ENCODE measurements around the gene PHRF1. TPM values are rescaled to one million over a fixed set of nuclear protein-coding genes. Genes with fewer than 3 reads are reported as not detected.

The PHRF1 gene
- polyA plus RNA-seq, 1 of the 3 experiments (the other 2 are of a cell fraction): 22.7 TPM

DNA sequence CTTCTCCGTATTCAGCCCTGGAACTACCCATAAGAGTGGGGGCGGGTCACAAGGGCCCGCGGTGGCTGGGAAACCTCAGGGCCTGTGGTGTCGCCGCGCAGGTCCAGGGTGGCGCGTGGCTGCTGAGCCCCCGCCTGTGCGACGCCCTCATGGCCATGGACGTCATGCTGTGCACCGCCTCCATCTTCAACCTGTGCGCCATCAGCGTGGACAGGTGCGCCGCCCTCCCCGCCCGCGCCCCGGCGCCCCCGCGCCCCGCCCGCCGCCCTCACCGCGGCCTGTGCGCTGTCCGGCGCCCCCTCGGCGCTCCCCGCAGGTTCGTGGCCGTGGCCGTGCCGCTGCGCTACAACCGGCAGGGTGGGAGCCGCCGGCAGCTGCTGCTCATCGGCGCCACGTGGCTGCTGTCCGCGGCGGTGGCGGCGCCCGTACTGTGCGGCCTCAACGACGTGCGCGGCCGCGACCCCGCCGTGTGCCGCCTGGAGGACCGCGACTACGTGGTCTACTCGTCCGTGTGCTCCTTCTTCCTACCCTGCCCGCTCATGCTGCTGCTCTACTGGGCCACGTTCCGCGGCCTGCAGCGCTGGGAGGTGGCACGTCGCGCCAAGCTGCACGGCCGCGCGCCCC, 63.2 kb downstream of the PHRF1 start:
- H3K9me3 ChIP-seq: no peaks in the 10 kb centered on the region
- ChIA-PET CTCF (no interaction called here), POLR2A (no interaction called here)
- WGBS (ENCODE audit: low lambda C conversion rate): 89% methylated on average over 28 of the region's 80 CpGs
- H4K20me1 ChIP-seq (ENCODE audit: insufficient read depth): peaks cover 7% of the 10 kb centered on the region; the same call in 1 of the 2 replicates
- H3K9ac ChIP-seq: no peak overlapping the region
- no peak overlapping the region for H3K4me2 ChIP-seq
- H2AFZ ChIP-seq (ENCODE audit: low read depth): no peak overlapping the region
- no peak overlapping the region for H3K4me3 ChIP-seq (ENCODE audit: low read depth in 2 of 2, low read length in 1 of 2)
- TF ChIP-seq SMC3 (IDR thresholded peaks at IDR 0.05; ENCODE audit: low read depth, low read length) (no peak), RCOR1 (IDR thresholded peaks at IDR 0.05; ENCODE audit: low read length) (no peak), POLR2AphosphoS5 (IDR thresholded peaks at IDR 0.05; ENCODE audit: low read depth, low read length) (no peak), RXRA (IDR thresholded peaks at IDR 0.05; ENCODE audit: borderline replicate concordance, low read depth) (no peak), SIN3A (IDR thresholded peaks at IDR 0.05; ENCODE audit: borderline replicate concordance, low read depth, low read length) (no peak), GABPA (IDR thresholded peaks at IDR 0.05; ENCODE audit: low read depth) (no peak), ELF1 (IDR thresholded peaks at IDR 0.05) (no peak), FOXJ3 (CRISPR knock-in tag; IDR thresholded peaks at IDR 0.05) (no peak), CHD2 (IDR thresholded peaks at IDR 0.05; ENCODE audit: low read length, partially characterized antibody) (no peak), TAF1 (IDR thresholded peaks at IDR 0.05; ENCODE audit: borderline replicate concordance, low read depth, low read length) (no peak), YY1 (IDR thresholded peaks at IDR 0.05; ENCODE audit: low read depth) (no peak), NRF1 (IDR thresholded peaks at IDR 0.05; ENCODE audit: low read depth, low read length) (no peak), TCF12 (IDR thresholded peaks at IDR 0.05) (no peak), FOXM1 (IDR thresholded peaks at IDR 0.05; ENCODE audit: low read depth) (no peak), TEAD4 (IDR thresholded peaks at IDR 0.05; ENCODE audit: borderline replicate concordance, insufficient read depth) (no peak)
- TF ChIP-seq, protein P1, sequence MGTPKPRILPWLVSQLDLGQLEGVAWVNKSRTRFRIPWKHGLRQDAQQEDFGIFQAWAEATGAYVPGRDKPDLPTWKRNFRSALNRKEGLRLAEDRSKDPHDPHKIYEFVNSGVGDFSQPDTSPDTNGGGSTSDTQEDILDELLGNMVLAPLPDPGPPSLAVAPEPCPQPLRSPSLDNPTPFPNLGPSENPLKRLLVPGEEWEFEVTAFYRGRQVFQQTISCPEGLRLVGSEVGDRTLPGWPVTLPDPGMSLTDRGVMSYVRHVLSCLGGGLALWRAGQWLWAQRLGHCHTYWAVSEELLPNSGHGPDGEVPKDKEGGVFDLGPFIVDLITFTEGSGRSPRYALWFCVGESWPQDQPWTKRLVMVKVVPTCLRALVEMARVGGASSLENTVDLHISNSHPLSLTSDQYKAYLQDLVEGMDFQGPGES (IDR thresholded peaks at IDR 0.05; ENCODE audit: low read depth, low read length): no peak
- TF ChIP-seq, protein P2, sequence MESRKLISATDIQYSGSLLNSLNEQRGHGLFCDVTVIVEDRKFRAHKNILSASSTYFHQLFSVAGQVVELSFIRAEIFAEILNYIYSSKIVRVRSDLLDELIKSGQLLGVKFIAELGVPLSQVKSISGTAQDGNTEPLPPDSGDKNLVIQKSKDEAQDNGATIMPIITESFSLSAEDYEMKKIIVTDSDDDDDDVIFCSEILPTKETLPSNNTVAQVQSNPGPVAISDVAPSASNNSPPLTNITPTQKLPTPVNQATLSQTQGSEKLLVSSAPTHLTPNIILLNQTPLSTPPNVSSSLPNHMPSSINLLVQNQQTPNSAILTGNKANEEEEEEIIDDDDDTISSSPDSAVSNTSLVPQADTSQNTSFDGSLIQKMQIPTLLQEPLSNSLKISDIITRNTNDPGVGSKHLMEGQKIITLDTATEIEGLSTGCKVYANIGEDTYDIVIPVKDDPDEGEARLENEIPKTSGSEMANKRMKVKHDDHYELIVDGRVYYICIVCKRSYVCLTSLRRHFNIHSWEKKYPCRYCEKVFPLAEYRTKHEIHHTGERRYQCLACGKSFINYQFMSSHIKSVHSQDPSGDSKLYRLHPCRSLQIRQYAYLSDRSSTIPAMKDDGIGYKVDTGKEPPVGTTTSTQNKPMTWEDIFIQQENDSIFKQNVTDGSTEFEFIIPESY (IDR thresholded peaks at IDR 0.05; ENCODE audit: borderline replicate concordance, low read depth): no peak
- TF ChIP-seq, protein P3, sequence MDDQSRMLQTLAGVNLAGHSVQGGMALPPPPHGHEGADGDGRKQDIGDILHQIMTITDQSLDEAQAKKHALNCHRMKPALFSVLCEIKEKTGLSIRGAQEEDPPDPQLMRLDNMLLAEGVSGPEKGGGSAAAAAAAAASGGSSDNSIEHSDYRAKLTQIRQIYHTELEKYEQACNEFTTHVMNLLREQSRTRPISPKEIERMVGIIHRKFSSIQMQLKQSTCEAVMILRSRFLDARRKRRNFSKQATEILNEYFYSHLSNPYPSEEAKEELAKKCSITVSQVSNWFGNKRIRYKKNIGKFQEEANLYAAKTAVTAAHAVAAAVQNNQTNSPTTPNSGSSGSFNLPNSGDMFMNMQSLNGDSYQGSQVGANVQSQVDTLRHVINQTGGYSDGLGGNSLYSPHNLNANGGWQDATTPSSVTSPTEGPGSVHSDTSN (IDR thresholded peaks at IDR 0.05): no peak
- TF ChIP-seq, protein P4, sequence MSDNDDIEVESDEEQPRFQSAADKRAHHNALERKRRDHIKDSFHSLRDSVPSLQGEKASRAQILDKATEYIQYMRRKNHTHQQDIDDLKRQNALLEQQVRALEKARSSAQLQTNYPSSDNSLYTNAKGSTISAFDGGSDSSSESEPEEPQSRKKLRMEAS (IDR thresholded peaks at IDR 0.05; ENCODE audit: low read depth): no peak
- H3K27me3 ChIP-seq (ENCODE audit: insufficient read depth): no peaks in the 10 kb centered on the region
- no peaks in the 10 kb centered on the region for H3F3A ChIP-seq (replicated peaks; ENCODE audit: insufficient read depth)
- H3K4me1 ChIP-seq (ENCODE audit: control insufficient read depth in 1 of 2, insufficient read depth in 2 of 2, low read depth in 1 of 2, low read length in 1 of 2): peaks cover 0 to 12% of the 10 kb centered on the region in 2 experiments; a peak in 1 of 4 replicates
- no peaks in the 10 kb centered on the region for H3K79me2 ChIP-seq (ENCODE audit: insufficient read depth)
- H3K9me2 ChIP-seq: no peaks in the 10 kb centered on the region
- peaks cover 0 to 5% of the 10 kb centered on the region in 2 experiments for H3K36me3 ChIP-seq (replicated peaks in 1 of 2; ENCODE audit: control insufficient read depth in 1 of 2, insufficient read depth in 2 of 2, low read length in 1 of 2)
- H3K27ac ChIP-seq (ENCODE audit: low read depth in 2 of 2, low read length in 1 of 2): no peak overlapping the region
- peak; percentile 59 for DNase-seq
